Body of pancreas (tissue), 4 donors: ENCODE data around the gene ERC1.

Experiments
- POLR2A ChIP-seq, 3 donors: fragments of 450-650 bp; IDR thresholded peaks; one replicate each; pipeline ENCODE4 v1.6.1; 2016; ENCODE audit warnings: antibody characterized with exemption in 3 of 3, mild to moderate bottlenecking in 2 of 3
- TF ChIP-seq, protein P1 (sequence below), 7 experiments: fragments of 450-650 bp in 4 of 7; fragments of 200-600 bp in 3 of 7; sonication (generic) in 3 of 7; IDR thresholded peaks; one replicate each; pipeline ENCODE4 v1.5.1; 2016 to 2019; ENCODE audit warnings: antibody characterized with exemption in 7 of 7

- TF ChIP-seq, protein P1, sequence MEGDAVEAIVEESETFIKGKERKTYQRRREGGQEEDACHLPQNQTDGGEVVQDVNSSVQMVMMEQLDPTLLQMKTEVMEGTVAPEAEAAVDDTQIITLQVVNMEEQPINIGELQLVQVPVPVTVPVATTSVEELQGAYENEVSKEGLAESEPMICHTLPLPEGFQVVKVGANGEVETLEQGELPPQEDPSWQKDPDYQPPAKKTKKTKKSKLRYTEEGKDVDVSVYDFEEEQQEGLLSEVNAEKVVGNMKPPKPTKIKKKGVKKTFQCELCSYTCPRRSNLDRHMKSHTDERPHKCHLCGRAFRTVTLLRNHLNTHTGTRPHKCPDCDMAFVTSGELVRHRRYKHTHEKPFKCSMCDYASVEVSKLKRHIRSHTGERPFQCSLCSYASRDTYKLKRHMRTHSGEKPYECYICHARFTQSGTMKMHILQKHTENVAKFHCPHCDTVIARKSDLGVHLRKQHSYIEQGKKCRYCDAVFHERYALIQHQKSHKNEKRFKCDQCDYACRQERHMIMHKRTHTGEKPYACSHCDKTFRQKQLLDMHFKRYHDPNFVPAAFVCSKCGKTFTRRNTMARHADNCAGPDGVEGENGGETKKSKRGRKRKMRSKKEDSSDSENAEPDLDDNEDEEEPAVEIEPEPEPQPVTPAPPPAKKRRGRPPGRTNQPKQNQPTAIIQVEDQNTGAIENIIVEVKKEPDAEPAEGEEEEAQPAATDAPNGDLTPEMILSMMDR (IDR thresholded peaks at IDR 0.05), result no peak
- TF ChIP-seq POLR2A (IDR thresholded peaks at IDR 0.05), result no peak
Observed at GRCh38 chr12:971991-972390, 19.0 kb upstream of the ERC1 start.
